HG03378 (cell line): ENCODE measurements around the gene HOXC9.
A peak's percentile ranks its signal among the peaks of the same experiment; 100 is the strongest.

Experiments used
- ATAC-seq: cut with Tn5 transposase; IDR thresholded peaks from one replicate; pipeline ENCODE4 v1.9.1; 2021; ENCODE audit warnings: mild to moderate bottlenecking, moderate library complexity; ENCODE audit not compliant: unreplicated experiment

Gene HOXC9

DNA sequence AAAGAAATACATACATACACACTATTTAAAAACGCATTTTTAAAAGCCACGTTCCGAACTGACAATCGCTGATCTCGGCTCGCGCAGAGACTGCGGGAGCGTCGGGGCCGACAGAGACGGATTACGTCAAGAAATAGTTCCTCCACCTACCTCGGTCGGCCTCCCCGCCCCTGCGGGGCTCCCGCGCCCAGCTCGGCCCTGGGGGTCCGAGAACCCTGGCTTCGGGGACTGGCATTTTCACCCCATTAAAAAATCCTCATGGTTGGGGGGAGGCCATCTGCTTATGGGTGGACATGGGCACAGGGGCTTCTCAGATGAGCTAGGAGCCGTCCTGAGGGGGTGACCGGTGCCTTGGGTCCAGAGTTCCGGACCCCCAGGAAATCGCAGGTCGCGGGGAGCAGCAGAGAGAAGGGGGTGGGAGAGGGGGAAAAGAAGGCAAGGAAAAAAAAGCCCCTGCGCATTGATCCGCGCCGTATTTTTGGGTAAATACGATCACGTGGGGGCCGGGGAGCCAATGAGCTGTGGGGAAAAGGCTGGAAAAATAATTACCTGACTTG, 324 bp upstream of the HOXC9 start:
- ATAC-seq, result no peak

DNA sequence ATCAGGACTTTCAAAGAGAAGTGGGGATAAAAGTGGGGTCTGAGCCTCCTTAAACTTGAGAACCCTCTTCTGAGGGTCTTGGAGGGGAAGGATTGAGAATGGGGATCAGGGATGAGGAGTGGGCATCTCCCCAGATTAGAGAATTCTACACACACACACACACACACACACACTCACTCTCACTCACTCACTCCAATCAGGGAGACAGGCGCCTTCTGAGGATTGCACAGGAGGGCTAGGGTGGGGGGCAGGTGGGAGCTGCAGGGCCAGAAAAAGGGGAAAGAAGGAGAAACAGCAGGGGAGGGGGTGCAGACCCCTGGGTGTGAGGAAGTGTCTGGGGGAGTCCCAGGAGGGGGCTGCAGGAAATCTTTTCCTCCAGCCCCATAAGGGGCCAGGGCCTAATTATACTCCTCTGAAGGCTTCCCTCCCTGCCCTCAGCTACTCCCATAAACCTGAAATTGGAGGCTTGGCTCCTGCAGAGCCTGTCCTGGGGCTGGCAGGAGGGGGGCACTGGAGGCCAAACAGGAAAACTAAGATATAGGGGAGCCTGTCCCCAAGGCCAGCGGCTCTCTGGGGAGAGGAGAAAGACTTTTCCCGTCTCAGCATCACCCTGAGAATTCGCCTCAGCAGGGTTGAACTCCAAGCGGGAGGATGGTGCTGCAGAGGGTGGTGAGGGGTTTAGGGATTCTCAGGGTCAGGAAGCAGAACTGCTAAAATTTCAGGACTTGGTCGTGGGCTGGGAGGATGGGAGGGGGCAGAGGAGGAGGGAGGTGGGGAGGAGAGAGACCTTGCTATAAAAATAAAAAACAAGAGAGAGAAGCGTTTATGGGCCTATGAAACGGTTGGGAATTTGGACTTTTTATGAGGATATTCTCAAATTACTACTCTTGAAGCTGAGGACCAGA, 1.6 kb downstream of the HOXC9 start:
- ATAC-seq, result no peak

DNA sequence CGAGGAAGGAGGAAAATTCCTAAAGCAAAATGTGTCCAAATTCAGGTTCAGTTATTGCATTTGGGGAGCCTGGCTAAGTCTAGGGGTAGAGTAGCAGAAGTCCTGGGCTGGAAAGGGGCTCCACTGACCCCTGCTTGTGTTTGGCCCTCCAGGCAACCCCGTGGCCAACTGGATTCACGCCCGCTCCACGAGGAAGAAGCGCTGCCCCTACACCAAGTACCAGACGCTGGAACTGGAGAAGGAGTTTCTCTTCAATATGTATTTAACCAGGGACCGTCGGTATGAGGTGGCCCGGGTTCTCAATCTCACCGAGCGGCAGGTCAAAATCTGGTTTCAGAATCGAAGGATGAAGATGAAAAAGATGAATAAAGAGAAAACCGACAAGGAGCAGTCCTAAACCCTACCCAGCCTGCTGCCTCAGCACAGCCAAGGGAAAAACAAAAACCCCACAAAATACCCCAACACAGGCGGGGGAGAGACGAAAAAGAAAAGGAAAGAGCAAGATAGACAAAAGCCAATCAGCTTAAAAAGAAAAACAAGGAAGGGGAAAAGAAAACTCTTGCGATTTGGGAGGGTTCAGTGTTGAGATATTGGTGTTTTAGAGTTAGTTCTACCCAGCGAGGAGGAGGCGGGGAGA, 2.4 kb downstream of the HOXC9 start:
- ATAC-seq, result no peak

DNA sequence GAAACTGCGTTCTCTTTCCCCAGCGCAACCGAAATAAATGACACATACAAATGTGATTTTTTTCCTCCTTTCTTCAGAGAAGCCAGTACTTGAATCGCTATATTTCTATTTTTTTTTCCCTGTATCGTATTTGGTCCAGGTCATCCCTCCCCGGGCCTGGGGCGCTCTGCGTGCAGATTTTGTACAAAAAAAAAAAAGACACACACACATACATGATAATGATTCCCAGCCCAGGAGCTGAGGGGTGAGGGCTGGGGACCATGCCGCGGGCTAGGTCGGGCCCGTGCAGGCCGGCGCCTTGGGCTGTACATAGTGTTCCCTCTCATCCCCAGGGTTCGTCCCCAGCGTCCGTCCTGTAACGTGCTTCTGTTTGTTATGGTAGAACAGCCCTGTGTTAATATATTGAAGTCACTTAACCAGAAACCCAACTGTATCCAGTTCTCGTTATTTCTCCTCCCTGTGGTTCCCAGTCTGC, 3.0 kb downstream of the HOXC9 start:
- no peak for ATAC-seq

DNA sequence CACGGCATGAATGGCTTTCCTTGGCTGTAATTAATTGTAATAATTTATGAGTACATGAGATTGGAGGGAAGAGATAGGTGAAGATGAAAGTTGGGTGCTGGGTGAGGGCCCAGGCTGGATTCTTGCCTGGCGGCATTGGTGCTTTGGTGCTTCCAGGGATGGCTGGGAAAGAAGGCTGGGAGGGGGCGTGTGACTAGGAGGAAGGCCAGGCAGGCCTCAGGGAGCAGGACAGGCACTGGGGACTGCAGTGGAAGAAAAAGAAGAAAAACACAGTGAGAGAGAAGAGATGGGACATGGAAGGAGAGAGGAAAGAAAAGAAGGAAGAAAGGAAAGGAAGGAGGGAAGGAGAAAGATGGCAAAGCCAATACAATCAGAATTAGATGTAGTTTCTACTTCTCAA, 3.7 kb downstream of the HOXC9 start:
- no peak for ATAC-seq

DNA sequence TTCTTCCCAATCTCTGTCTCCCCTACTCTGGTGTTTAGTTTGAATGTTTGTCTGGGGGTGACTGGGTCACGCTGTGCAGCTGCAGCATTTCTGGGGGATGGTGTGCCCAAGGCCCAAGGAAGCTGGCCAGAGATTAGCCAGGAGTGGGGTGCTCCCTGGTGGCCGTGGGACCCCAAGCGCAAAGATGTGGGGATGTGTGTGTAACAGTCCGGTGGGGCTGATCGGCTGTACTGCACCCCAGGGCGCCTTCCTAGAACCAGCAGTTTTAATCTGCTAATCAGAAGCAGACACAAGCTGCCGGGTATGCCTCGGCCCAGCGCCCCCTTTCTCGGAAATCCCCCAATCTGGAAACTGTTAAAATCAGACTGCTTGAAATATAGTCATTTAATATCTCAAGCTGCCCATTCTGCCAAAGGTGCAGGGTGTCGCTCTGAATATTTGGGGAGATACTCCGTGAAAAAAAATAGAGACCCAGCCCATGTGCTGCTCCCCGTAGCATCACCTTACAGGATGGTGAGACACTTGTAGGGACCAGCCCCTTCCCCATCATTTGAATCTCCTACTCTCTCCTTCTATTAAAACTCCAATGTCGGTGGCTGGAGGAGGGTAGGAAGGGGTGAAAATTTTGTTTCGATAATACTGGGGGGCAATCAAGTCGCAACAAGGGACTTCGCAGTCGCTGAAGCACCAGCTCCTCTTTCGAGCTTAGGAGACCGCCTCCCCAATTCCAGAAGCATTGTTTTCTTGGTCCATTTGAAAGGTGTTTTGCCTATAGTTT, 4.3 kb downstream of the HOXC9 start:
- ATAC-seq, result no peak

DNA sequence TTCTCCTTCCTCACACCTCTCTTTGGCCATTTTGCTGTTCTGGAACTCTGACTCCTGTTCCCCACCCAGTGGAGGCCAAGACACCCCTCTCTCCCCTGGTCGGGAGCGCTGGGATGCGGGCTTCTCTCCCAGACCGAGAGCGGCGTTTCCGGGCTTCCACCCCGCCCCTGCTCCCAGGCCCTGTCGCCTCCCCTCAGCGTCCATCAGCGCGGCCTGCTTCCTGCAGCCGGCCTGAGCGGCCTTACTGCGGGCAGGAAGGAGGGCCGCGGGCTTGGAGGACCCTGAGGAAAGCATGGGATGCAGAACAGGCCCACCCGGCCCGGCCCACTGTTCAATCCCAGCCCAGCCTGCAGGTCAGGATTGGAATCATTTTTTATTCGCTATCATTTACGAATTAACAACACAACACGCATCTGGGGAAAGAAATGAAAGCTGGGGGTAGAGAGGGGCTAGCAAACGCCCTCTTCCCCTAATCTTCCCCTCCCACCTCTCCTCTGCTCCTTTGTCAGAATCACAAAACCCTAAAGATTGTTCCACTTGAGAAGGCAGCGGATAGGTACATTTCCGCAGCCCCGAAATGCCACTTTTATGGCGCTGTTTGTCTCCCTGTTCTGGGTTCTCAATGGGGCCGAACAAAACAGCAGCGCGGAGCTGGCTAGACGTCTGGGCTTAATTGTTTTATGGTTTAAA, 5.0 kb downstream of the HOXC9 start:
- ATAC-seq, result no peak

DNA sequence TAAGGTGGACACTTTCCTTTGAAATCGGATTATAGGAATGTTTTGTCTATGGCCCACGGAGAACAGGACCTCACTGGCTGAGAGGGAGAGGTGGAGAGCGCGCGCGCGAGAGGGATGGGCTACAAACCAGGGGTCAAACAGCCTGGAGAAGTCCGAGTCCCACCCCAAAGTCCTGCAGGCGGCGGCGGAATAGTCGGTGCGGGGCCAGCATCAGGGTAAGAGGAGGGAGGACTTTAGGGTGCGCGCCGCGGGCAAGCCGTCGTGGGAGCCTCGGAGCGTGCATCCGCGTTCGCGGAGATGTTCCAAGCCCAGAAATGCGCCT, 5.5 kb downstream of the HOXC9 start:
- ATAC-seq, result no peak

DNA sequence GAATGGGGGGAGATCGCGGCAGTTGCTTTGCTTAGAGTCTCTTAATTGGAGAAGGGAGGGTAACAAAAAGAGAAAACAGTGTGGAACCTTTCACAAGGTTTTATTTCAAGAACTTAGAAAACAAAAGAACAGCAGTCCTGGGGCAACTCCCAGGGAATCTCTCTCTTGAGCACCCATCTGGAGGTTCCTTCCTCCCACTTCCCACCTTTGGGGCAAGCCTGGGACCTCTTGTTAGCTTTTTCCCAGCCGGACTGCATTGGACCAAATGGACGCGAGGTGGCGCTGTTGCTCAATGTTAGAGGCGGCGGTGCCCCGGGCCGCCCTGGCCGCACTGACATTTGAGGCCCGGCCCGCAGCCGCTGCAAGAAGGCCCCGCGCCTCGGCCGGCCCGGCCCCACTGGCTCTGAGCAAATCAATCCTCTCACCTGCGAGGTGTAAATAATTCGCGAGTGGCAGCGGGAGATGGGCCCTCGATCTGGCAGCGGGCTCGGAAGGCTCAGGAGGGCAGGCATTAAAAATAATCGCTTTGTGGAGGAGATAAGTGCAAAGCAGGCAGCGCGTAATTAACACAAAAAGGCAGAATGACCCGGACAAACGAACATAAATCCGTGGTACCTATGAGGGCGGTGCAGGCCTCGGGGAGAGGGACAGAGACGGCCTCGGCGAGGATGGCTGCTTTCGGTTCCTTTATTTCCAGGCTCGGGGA, 6.0 kb downstream of the HOXC9 start:
- peak; percentile 49 for ATAC-seq

DNA sequence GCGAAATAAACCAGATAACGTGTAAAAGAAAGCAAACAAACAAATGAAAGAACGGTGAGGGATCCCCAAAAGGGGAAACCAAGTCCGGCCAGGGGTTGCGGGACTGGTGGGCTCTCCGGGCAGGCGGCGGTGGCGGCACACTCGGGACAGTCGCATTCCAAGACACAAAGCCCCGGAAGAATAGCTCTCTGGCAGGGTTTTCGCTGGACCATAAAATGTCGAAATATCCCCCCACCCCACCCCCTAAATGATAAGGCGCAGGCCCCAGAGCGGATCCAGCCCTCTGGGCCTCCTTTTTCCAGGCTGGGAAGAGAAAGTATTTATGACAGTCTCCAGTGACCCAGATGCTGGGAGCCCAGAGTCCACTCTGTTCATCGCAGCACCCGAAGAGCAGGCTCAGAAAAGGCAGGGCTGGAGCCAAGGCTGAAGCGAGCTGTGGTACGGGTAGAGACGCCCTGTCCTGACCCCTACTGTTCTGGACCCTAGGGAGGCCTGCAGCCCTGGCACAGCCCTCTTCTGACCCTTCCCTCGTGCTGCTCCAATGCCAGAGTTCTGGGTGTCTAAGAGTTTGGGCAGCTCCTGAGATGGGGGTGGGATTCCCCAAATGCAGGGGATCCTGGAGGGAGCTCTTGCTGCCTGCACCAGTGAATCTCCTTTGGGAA, 6.7 kb downstream of the HOXC9 start:
- no peak for ATAC-seq

DNA sequence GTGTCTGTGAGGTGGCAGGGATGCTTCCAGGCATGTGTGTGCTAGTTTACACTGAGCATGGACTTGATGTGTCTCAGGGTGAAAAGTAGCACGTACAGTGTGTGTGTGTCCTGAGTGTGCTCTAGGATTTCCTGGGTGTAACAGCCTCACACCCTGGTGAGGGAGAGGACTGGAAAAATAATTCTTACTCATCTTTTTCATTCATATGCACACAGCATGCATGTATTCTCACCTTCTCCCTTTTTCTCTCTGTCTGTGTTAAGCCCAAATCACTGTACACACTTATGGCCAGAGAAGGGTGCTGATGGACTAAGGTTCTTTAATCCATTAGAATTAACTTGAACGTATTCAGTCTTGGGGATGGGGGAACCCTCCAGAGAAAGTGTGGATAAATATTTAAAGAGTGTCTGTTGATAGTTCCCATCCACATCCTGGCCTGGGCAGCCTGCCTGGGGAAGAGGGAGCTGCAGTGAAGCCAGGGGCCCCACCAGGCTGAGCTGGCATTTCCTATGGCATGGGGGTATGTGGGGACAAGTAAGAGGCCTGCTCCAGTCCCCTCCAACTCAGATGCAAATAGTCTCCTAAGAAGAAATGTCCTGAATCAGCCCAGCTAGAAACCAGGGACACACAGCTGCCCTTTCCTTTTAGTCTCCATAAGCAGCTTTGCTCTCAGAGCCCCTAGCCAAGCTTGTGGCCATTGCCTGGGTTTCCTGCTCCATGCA, 7.7 kb downstream of the HOXC9 start:
- no peak for ATAC-seq

DNA sequence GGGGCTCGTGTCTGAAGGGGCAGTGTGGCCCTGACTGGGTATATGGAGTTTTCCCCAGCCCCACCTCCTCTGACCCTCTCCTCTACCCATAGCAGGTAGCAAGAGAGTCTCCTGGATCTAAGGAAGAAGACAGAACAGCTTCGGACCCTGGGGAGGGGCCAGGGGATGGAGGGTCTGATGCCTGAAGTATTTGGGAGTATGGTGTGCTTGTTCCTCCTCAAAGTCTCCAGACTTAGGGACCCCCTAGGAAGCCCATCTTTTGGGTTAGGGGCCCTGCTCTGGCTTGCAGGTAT, 8.2 kb downstream of the HOXC9 start:
- no peak for ATAC-seq

DNA sequence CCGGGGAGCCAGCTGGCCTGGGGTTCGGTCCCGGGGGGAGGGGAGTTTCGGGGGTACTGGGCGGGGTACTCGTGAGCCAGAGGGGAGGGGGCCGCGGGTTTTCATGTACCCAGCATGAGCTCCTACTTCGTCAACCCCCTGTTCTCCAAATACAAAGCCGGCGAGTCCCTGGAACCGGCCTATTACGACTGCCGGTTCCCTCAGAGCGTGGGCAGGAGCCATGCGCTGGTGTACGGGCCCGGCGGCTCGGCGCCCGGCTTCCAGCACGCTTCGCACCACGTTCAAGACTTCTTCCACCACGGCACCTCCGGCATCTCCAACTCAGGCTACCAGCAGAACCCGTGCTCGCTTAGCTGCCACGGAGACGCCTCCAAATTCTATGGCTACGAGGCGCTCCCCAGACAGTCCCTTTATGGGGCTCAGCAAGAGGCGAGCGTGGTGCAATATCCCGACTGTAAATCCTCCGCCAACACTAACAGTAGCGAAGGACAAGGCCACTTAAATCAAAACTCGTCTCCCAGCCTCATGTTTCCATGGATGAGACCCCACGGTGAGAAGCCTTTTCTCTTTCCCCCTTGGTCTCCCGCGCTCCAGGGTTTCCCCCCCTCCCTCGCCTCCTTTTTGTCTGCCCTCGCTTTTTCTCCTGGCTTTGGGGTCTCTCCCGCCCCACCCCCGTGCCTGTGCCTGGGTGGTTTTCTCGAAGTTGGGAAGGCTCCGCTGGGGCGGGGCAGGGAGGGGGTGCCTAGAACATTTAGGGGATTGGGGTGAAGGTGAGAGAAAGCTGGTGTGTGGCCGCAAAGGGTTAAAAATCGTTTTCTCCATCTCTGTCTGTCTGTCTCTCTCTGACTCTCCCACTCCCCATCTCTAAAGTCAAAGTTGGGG, 9.5 kb downstream of the HOXC9 start:
- ATAC-seq, result no peak

DNA sequence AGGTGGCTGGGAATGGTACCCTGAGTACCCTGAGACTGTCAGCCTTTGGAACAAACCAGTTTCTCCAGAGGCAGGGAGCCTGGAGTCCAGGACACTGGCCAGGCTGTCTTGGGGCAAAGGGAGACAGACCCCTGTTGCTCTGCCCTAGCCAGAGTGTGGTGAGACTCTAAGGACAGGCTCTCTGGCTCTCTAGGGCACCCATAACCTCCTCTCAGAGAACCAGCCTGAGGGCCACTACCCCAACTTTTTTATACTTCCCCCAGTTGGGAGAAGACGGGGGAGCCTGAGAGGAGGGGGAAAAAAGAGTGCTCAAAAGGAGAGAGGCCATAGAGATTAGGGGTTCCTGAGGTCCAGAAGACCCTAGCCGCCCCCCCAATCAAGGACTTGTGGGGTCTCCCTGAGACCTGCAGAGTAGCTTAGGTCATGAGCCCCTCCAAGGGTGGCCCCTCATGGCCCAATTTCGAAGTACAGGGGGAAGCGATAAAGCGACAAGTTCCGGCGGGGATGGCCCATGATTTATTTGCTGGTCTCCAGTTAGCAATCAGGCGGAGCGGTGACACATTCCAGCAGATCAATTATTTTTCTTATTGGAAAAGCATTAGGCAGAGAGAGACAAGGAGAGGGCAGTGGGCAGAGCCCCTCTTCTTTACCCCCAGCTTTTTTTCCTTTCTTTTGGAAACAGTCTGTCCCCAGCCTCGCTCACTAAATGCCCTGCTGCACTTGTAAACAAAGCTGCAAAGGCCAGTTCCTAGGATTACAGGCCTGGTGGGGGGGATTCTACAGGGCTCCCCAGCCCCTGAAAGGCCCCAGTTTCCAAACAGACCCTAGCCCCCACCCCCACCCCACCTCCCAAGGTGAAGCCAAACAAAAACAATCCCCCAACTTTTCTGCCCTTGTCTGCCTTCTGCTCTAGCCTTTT, 10.4 kb downstream of the HOXC9 start:
- no peak for ATAC-seq

DNA sequence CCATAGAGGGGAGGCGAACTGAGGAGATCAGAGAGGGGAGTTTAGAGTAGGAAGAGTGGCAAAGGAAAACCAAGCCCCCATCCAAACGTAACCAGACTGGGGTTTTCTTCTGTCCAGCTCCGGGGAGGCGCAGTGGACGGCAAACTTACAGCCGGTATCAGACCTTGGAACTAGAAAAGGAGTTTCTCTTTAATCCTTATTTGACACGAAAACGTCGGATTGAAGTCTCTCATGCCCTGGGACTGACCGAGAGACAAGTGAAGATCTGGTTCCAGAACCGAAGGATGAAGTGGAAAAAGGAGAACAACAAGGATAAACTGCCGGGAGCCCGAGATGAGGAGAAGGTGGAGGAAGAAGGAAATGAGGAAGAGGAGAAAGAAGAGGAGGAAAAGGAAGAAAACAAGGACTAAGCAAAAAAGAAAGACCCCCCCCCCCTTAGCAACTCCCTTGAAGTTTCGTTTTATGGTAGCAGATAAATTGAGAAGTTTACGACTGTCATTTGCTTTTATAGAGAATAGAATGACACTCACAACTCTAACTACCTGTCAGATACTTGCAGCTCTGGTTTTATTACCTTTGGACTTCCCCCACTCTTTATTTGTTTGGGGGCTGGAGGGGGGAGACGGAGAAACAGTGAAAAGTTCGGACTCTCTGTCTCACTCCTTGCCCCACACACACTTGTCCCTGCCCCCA, 11.2 kb downstream of the HOXC9 start:
- ATAC-seq, result no peak

DNA sequence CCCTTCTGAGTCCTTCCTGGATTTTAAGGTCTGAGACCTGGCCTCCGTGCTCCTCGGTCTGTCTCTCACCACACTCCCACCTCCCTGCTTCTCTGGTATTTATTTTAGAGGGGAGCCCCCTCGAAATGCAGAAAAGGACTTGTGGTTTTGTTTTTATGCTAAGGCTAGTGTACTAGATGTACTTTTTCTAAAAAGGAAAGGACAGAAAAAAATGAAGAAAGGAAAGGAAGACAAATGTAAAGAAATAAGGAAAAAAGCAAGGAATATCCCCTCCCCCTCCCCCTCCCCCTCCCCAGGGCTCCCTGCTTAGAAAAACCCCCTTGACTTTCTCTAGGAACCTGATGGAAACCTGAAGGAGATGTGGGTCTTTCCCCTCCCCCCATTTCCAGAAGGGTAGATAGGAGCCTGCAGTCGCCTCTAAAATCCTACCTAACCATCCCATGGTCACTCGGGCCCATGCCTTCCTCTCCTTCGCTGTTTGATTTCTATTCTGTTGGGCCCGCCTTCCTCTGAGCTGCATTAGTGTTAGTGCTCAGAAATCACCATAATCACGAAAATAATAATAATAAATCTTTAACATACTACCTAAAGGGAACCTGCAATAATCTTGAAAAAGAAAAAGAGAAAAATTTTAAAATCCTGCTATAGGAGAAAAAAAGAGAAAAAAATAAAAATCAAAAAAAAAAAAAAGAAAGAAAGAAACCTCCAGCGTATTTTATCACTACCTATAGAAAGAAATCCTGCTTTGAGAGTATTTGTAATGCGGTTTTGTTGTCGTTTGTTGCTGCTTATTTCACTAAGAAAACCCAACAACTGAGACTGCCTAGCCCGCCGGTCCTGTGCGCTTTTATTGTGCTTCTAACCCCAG, 11.9 kb downstream of the HOXC9 start:
- no peak for ATAC-seq
